HG03025 (cell line): ENCODE results near the gene RTN4.

ENCODE experiments used
- ATAC-seq: cut with Tn5 transposase; IDR thresholded peaks from one replicate; pipeline ENCODE4 v1.9.1; 2021; ENCODE audit warnings: mild to moderate bottlenecking, moderate library complexity; ENCODE audit not compliant: unreplicated experiment, low FRiP score

The RTN4 gene

DNA sequence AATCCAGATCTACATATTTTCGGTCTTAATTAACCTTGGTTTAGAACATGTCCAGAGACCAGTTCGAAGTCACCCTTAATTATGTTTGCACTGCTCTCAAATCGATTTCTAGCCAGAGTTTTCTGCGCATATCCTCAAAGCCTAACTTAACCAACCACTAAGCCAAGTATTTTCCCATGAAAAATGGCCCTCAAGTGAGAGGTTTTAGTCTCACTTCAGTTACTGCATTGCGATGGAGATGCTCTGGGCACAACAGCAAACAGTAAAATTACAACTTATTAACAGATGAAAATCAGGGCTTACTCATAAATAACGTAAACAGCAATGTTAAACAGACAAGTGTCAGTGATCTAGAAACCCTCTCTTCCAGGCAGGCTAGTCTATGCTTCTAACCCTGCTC, 4.5 kb downstream of the RTN4 start:
- ATAC-seq, result no peak

DNA sequence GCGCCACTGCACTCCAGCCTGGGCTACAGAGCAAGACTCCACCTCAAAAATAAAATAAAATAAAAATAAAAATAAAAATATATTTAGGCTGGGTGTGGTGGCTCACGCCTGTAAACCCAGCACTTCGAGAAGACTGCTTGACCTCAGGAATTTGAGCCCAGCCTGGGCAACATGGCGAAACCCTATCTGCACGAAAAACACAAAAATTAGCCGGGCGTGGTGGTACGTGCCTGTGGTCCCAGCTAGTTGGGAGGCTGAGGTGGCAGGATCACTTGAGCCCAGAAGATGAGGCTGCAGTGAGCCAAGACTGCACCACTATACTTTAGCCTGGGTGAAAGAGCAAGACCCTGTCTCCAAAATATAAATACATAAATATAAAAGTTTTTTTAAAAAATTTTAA, 6.4 kb downstream of the RTN4 start:
- no peak for ATAC-seq

DNA sequence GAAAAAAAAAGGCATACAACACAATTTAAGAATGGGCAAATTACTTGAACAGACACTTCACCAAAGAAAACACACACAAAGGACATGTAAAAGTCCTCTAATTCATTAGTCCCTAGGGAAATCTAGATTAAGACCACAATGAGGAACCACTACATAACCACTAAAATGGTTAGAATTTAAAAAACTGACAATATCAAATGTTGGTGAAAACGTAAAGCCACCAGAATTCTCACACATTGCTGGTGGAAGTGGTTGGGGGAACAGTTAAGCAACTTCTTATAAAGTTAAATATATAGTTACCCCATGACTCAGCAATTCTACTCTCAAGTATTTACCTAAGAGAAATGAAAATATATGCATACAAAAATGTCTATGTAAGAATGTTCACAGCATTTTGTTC, 11.8 kb downstream of the RTN4 start:
- no peak for ATAC-seq

DNA sequence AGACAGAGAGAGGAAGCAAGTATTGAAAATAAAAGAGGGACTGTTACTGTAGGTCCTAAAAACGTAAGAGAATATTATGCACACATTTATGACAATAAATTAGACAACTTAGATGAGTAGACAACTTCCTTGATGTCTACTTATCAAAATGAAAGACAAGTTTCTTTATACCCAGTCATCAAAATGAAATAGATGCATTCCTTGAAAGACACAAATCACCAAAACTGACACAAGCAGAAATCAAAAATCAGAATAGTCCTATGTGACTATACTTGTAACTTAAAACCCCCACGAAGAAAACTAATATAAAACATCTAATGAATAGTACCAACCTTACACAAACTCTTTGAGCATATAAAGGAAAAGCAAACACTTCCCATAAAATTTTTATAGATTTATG, 14.5 kb downstream of the RTN4 start:
- ATAC-seq, result no peak

DNA sequence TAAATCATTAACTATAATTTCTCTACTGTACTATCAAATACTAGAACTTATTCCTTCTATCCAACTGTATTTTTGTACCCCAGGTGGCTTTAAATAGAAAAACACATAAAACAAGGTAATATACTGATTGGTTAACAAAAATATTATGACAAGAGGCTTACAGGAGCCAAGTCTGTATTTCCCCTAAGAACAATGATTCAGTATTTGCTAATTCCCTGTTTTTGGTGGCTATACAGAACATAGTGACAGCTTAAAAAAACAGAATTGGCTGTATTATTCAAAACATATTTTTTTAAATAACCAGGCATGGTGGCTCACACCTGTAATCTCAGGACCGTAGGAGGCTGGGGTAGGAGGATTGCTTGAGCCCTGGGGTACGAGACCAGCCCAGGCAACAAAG, 16.3 kb downstream of the RTN4 start:
- ATAC-seq, result no peak

DNA sequence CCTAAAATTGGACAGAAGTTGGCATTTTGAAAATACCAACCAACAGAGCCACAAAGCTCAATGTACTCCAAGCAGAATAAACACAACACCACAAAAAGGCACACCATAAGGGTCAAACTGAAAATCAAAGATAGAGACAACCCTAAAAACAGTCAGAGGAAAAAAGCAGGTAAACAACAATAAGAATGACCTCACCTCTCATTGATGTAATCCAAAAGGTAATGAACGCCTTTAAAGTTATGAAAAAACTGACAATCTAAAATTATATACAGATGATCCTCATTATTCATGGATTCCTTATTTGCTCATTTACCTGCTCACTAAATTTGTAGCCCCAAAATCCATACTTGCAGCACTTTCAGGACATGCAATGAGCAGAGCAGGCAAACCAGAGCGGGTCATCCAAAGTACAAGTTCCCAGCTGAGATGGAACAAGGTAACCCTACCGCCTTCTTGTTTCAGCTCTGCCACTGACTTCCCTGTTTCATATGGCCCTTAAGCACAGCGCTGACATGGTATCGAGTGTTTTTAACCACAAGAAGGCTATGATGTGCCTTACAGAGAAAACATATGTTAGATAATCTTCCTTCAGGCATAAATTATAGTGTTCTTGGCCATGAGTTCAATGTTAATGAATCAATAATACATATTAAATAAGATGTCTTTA, 17.0 kb downstream of the RTN4 start:
- peak; percentile 99 for ATAC-seq

DNA sequence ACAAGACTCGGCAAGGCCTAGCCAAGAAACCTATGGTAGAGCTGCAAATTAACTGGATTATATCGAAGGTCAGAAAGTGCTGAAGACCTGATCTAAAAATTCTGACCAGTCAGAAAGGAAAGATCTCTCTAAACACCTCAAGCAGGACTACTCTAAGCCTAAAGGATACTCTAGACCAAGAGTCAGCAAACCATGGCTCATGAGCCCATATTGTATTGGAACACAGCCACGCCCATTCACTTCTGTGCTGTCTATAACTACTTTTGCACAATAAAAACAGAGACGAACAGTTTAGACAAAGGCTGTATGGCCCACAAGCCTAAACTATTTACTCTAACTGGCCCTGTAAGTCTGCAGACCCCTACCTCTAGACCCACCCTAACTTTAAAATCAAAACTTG, 18.7 kb downstream of the RTN4 start:
- ATAC-seq, result no peak

DNA sequence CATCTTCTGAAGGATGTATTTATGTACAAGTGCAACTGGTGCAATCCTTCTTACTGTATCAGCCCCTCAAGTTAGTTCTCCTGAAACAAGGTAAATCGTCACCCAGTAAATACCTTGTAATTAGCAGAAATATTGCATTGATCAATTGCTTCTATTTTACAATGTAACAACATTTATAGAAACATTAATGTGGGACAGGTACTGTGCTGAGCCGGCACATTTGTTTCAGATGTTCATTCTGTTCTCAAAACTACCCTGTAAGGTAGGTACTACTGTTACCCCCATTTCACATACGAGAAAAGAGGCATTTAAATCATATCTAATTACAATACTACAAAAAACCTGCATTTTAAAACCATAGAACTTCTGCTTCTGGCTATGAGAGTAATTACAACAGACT, 19.5 kb downstream of the RTN4 start:
- no peak for ATAC-seq

DNA sequence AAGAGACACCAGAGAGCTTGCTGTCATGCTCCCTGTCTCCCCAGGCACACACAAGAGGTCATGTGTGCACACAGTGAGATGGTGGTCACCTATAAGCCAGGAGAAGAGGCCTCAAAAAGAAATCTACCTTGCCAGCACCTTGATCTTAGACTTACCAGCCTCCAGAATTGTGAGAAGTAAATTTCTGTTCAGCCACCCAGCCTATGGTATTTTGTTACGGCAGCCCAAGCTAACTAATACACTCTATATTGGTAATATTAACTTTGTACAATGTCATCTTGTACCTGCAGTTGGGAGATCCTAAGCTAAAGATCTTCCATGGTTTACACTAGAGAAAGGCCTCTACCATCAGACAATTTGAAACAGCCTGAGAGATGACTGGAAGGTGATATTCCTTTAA, 21.2 kb downstream of the RTN4 start:
- no peak for ATAC-seq

DNA sequence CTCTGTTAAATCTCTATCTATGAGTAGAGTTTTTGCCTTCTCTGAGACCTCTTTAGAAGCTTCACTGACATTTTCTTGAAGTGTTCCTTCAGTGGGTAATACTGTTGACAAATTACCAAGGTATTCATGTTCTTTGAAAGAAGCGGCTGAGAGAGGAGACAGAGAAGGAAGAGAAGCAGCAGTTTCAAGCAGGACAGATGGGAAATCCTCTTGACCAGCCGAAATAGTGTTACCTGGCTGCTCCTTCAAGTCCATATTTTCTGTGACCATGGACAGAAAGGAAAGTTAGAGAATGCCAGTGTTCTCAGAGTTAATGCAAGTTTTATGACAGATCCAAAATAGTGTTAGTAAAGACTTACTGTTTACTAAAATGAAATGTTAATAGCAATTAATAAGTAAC, 23.0 kb downstream of the RTN4 start:
- ATAC-seq, result no peak

DNA sequence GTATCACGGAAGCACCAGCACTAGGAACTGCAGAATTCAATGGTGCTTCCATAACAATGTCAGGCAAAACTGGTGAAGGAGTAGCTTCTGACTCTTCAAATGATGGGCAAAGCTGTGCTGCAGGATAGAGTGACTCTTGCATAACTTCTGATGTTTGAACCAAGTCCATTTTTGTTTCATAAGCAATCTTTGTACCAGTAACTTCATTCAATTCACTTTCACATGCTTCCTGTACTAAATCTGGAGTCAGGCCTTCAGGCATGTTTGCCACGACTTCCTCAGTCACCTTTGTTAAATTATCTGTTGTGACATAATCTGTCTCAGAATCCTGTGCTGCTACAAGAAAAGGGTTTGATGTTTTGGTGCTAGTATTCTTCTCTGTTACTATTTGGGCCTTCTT, 24.0 kb downstream of the RTN4 start:
- no peak for ATAC-seq

DNA sequence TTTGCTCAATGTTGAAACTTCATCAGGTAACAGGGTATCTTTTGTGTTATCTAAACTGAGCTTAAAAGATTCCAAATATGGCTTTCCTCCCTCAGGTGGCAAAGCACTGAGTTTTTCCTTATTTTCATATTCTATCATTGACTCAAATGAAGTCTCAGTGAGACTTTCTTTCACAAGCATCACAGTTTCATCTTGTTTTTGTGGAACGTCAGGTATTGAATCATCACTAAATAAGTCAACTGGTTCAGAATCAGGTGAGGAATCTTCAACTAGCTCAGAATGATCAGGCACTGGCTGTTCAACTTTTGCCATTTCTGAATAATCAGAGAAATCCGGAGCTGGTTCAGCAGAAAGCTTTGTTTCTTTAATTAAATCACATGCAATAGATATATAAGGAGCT, 24.6 kb downstream of the RTN4 start:
- peak; percentile 22 for ATAC-seq

DNA sequence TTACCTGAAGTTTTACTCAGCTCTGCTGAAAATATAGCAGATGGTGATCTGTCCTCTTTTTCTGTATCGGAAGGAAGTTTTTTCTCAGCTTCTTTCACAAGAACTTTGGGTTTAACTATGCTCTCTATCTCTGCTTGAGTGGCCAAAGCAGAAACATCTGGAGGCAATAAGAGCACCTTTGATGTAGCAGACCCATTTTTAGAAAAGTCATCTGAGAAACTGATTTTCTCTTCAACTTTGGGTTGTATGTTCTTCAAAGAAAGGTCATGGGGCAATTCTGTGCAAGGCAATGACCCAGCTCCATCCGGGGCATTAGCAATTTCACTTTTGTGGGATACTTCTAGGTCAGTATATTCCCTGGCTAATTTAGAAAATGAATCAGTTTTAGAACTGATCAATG, 25.2 kb downstream of the RTN4 start:
- peak; percentile 75 for ATAC-seq

DNA sequence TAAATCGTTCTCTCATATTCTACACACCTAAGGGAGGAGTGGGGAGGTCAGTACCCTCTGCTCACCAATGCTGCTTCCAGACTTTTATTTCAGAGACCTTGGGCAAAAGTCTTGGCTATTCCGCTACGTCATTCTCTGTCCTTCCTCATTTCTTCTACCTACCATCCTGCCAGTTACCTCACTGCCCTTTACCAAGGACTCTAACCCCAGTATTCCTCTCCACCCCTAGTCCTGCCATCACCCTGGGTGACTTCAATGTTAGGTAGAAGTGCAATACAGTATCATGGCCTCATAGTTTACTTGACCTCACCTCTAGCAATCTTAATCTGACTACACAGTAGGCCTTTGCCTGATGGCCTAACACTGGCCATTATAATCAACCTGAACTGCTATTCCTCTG, 27.8 kb downstream of the RTN4 start:
- no peak for ATAC-seq

DNA sequence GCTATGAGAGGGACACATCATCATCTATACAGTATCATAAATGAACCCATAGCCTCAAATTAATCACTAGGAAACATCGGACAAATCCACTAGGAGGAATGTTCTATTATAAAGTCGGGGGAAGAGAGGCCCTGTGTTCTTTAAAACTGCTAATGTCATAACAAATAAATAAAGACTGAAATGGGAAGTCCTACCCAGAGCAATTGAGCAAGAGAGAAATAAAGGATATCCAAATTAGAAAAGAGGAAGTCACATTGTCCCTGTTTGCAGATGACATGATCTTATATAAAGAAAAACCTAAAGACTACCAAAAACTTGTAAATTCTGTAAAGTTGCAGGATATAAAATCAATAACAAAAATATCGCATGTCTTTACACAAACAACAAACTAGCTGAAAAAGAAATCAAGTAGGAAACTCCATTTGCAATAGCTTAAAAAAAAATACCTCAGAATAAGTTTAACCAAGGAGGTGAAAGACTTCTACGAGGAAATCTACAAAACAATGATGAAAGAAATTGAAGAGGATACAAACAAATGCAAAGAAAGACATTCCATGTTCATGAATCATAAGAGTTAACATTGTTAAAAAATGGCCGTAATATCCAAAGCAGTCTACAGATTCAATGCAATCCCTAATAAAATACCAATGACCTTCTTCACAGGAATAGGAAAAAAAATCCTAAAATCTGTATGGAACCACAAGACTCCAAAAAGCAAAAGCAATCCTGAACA, 30.6 kb downstream of the RTN4 start:
- no peak for ATAC-seq

DNA sequence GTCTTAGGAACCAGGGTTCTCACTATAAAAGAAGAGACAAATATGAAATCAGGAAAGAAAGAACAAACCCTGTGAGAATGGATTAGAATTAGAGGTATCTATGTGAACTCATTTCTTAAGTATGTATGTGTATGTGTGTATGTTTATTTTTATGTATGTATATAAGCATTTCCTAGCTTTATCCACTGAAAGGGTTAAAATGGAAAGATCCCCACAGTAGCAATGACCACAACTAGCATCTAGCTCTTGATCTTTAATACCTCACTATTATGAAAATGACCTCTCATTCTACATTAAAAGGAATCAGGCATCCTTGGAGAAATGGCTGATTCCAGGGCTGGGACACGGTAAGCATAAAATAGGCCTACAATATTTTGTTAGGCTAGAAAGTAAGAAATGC, 31.6 kb downstream of the RTN4 start:
- no peak for ATAC-seq

DNA sequence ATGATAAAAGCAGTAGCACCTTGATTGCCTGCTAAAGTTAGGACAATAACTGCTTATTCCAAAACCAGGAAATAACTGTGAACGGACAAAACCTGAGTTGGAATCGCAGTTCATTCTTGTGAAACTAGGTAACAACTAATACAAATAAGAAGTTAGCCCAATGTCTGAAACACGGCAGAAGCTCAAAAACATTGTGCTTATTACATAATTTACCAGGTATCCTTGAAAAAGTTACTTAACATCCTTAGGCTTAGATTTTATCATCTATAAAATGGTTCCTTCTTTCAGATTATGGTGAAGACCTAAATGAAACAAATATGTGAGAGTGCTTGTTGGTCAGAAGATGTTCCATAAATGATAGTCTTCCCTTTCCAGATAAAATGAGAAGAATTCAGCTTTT, 32.4 kb downstream of the RTN4 start:
- no peak for ATAC-seq

DNA sequence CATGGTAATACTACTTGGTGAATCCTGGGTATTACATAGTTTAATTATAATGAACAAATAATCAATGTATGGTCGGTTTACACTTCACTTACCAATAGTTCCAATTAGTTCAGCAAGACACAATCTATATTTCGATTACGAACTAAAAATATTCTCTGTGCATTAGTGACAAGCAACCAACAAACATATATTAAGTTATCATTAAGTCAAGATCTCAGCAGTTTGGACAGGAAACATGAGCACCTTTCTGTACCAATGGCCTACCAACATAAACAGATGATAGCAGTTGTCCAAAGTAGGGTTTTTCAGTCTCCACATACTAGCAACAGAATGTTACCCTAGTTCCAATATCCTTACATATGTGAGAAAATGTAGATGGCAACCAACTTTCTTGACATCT, 32.8 kb downstream of the RTN4 start:
- ATAC-seq, result no peak

DNA sequence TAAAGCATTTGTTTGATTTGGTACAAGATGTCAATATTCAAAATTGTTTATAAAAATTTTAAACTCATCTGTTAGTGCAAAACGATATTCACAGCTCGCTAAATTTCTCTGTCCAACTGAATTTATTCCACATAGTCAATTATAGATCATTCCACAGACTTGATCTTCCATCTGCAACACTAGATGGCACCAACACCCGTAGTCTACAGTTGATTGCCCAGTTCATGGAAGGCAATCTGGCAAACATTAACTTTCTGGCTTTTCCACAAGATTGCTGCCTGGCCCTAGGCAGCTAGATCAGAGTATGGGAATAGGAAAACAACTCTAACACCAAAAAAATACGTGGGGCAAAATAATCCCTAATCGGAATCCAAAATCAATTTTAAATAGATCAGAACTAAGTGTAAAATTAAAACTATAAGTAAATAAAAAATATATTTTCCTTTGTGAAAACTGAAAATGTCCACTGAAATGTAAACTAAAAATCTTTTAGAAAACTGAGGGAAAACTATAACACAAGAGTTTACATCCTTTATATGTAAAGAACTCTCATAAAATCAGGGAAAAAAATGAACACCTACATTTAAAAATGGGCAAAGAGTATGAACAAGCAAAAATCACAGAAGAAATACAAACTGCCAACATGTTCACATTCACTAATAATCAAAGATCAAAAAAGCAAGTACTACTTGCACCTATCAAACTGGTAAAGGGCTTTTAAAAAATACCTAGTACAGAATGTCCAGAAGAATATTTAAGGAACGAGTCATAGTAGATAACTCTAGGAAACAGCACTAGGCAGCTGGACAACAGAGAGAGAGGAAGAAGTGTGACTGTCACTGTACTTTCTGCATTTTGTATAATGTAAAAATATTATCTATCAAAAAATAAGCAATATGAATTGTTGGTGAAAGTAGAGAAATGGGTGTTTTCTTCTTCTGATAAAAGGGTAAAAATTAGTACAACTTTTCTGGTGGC, 35.0 kb downstream of the RTN4 start:
- no peak for ATAC-seq

DNA sequence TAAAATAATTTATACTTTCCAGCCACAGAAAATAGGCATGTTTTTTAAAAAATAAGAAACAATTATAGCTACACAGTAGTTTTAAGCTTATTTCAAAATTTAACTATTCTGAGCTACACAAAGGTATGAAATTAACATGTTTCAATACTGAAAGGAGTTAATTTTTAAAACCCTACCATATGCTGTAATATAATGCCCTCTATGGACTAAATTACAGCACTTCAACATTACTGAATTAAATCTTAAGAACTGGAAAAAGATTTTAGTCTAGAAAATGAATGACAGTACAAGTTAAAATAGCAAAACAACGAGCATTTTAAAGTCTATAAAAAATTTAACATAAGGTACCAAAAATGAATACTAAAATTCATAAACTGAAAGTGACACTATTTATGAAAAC, 36.3 kb downstream of the RTN4 start:
- no peak for ATAC-seq
